ENCODE results near the gene CLDN3. TPM values are rescaled to one million over a fixed set of nuclear protein-coding genes. Genes with fewer than 3 reads are reported as not detected.

The CLDN3 gene
- total RNA-seq, 3 donors from 2014 or later (not counting 1 experiment from before 2014, with no cell fraction given), result not detected

- H3K27me3 ChIP-seq (ENCODE audit: control insufficient read depth, insufficient read depth, low read length), result no peaks in the 10 kb centered on the region
- ATAC-seq (no peak), DNase-seq (no peak)
- no peaks in the 10 kb centered on the region for H3K4me1 ChIP-seq (ENCODE audit: control insufficient read depth, insufficient read depth, low read length)
- no peak for TF ChIP-seq CTCF (IDR thresholded peaks at IDR 0.05)
- no peaks in the 10 kb centered on the region for H3K9me3 Mint-ChIP-seq
- H3K27me3 Mint-ChIP-seq (ENCODE audit: low read depth in 2 of 2), result peaks cover 0 to 5% of the 10 kb centered on the region in 2 donors
- no peak overlapping the region for H3K4me3 Mint-ChIP-seq
- intact Hi-C loops (cut with micrococcal nuclease), result no loop called here
- H3K4me1 Mint-ChIP-seq, result no peaks in the 10 kb centered on the region
- 87% methylated on average over 11 of the region's 11 CpGs for WGBS (ENCODE audit: insufficient coverage)
- no peaks in the 10 kb centered on the region for H3K9me3 ChIP-seq (ENCODE audit: control insufficient read depth, insufficient read depth, low read length)
- no peaks in the 10 kb centered on the region for H3K36me3 Mint-ChIP-seq
- H3K27ac ChIP-seq (ENCODE audit: low read length), result no peak overlapping the region
- H3K4me3 ChIP-seq (ENCODE audit: low read length), result no peak overlapping the region
- H3K36me3 ChIP-seq (ENCODE audit: control insufficient read depth, insufficient read depth, low read length), result no peaks in the 10 kb centered on the region
- H3K27ac Mint-ChIP-seq, result no peak overlapping the region
These were observed 8.8 kb upstream of the CLDN3 start for GRCh38 chr7:73778801-73779389.

- no peaks in the 10 kb centered on the region for H3K4me1 Mint-ChIP-seq
- H3K27ac Mint-ChIP-seq, result no peak overlapping the region
- peaks cover 6 to 10% of the 10 kb centered on the region in 2 donors for H3K27me3 Mint-ChIP-seq (ENCODE audit: low read depth in 2 of 2)
- H3K27ac ChIP-seq (ENCODE audit: low read length), result no peak overlapping the region
- no peak overlapping the region for H3K4me3 Mint-ChIP-seq
- H3K36me3 Mint-ChIP-seq, result no peaks in the 10 kb centered on the region
- no CpG with 5 or more reads among the region's 1 CpG for WGBS (ENCODE audit: insufficient coverage)
- H3K36me3 ChIP-seq (ENCODE audit: control insufficient read depth, insufficient read depth, low read length), result no peaks in the 10 kb centered on the region
- peaks cover 8% of the 10 kb centered on the region for H3K27me3 ChIP-seq (ENCODE audit: control insufficient read depth, insufficient read depth, low read length)
- no peak overlapping the region for H3K4me3 ChIP-seq (ENCODE audit: low read length)
- DNase-seq, result no peak
- intact Hi-C loops (cut with micrococcal nuclease), result no loop called here
- H3K9me3 ChIP-seq (ENCODE audit: control insufficient read depth, insufficient read depth, low read length), result no peaks in the 10 kb centered on the region
- H3K9me3 Mint-ChIP-seq, result no peaks in the 10 kb centered on the region
- ATAC-seq, result no peak
- peaks cover 7% of the 10 kb centered on the region for H3K4me1 ChIP-seq (ENCODE audit: control insufficient read depth, insufficient read depth, low read length)
- TF ChIP-seq CTCF (IDR thresholded peaks at IDR 0.05), result no peak
These were observed 4.9 kb upstream of the CLDN3 start for GRCh38 chr7:73774923-73775322.

- H3K36me3 ChIP-seq (ENCODE audit: control insufficient read depth, insufficient read depth, low read length), result no peaks in the 10 kb centered on the region
- intact Hi-C loops (cut with micrococcal nuclease), result no loop called here
- Mint-ChIP-seq H3K4me1 (no peaks in the 10 kb centered on the region), H3K9me3 (no peaks in the 10 kb centered on the region), H3K36me3 (no peaks in the 10 kb centered on the region), H3K27ac (no peak overlapping the region), H3K4me3 (no peak overlapping the region), H3K27me3 (ENCODE audit: low read depth in 2 of 2) (peaks cover 6 to 10% of the 10 kb centered on the region in 2 donors)
- no peaks in the 10 kb centered on the region for H3K9me3 ChIP-seq (ENCODE audit: control insufficient read depth, insufficient read depth, low read length)
- H3K27ac ChIP-seq (ENCODE audit: low read length), result no peak overlapping the region
- H3K27me3 ChIP-seq (ENCODE audit: control insufficient read depth, insufficient read depth, low read length), result peaks cover 10% of the 10 kb centered on the region
- ATAC-seq, result no peak
- no peak for DNase-seq
- no peak for TF ChIP-seq CTCF (IDR thresholded peaks at IDR 0.05)
- no peak overlapping the region for H3K4me3 ChIP-seq (ENCODE audit: low read length)
- WGBS (ENCODE audit: insufficient coverage), result 72% methylated on average over 6 of the region's 6 CpGs
- peaks cover 7% of the 10 kb centered on the region for H3K4me1 ChIP-seq (ENCODE audit: control insufficient read depth, insufficient read depth, low read length)
These were observed 3.8 kb upstream of the CLDN3 start for GRCh38 chr7:73773700-73774517.
